Astrocyte (in vitro differentiated cells and primary cell): ENCODE data around the gene KCNK13. TPM values are rescaled to one million over a fixed set of nuclear protein-coding genes. Genes with fewer than 3 reads are reported as not detected.

Experiments used
- DNase-seq: peaks from one replicate; pipeline ENCODE4 v3.0.0-alpha.2; 2010; ENCODE audit warnings: low read depth
- FAIRE-seq: peaks from 2 replicates; lab custom pipeline; 2011; peaks lifted over from hg19 to GRCh38; lab: Jason Lieb, UNC
- H2AFZ ChIP-seq: 2 replicates; pipeline ENCODE4 v1.6.0; 2012; ENCODE audit warnings: low read depth, low read length, inconsistent platforms
- H3K27ac ChIP-seq: 2 replicates; pipeline ENCODE4 v1.5.1; 2011; ENCODE audit warnings: low read depth, low read length, inconsistent platforms
- H3K27me3 ChIP-seq: 2 replicates; pipeline ENCODE4 v1.6.0; 2011; ENCODE audit warnings: low read length, inconsistent platforms; ENCODE audit not compliant: insufficient read depth
- H3K36me3 ChIP-seq: 2 replicates; pipeline ENCODE4 v1.5.1; 2011; ENCODE audit warnings: low read length, inconsistent platforms; ENCODE audit not compliant: insufficient read depth
- H3K4me1 ChIP-seq: 2 replicates; pipeline ENCODE4 v1.5.1; 2011; ENCODE audit warnings: low read length, inconsistent platforms; ENCODE audit not compliant: insufficient read depth
- H3K4me2 ChIP-seq: 2 replicates; pipeline ENCODE4 v1.6.0; 2012; ENCODE audit warnings: low read length, inconsistent platforms
- H3K4me3 ChIP-seq: 2 replicates; pipeline ENCODE4 v1.5.1; 2011; ENCODE audit warnings: low read depth, mild to moderate bottlenecking, low read length, inconsistent platforms; ENCODE audit not compliant: insufficient read depth
- H3K79me2 ChIP-seq: 2 replicates; pipeline ENCODE4 v1.6.0; 2012; ENCODE audit warnings: mild to moderate bottlenecking, low read length, inconsistent platforms; ENCODE audit not compliant: insufficient read depth
- H3K9ac ChIP-seq: 2 replicates; pipeline ENCODE4 v1.6.0; 2012; ENCODE audit warnings: mild to moderate bottlenecking, low read length, inconsistent platforms
- H3K9me3 ChIP-seq: 2 replicates; pipeline ENCODE4 v1.5.1; 2012; ENCODE audit warnings: low read depth, mild to moderate bottlenecking, low read length, inconsistent platforms; ENCODE audit not compliant: insufficient read depth
- H4K20me1 ChIP-seq: 2 replicates; pipeline ENCODE4 v1.6.0; 2012; ENCODE audit warnings: low read length, inconsistent platforms; ENCODE audit not compliant: insufficient read depth
- H3K27ac Mint-ChIP-seq: one replicate; pipeline ENCODE4 v1.8.0; 2021; ENCODE audit warnings: mild to moderate bottlenecking, mixed read lengths; ENCODE audit not compliant: unreplicated experiment
- H3K27me3 Mint-ChIP-seq: one replicate; pipeline ENCODE4 v1.8.0; 2021; ENCODE audit warnings: low read depth, mixed read lengths; ENCODE audit not compliant: unreplicated experiment
- H3K36me3 Mint-ChIP-seq: one replicate; pipeline ENCODE4 v1.8.0; 2021; ENCODE audit warnings: low read depth, mixed read lengths; ENCODE audit not compliant: unreplicated experiment
- H3K4me1 Mint-ChIP-seq: one replicate; pipeline ENCODE4 v1.8.0; 2021; ENCODE audit warnings: low read depth, mixed read lengths; ENCODE audit not compliant: unreplicated experiment
- H3K4me3 Mint-ChIP-seq: one replicate; pipeline ENCODE4 v1.8.0; 2021; ENCODE audit warnings: mild to moderate bottlenecking, moderate library complexity, mixed read lengths; ENCODE audit not compliant: unreplicated experiment
- H3K9me3 Mint-ChIP-seq: one replicate; pipeline ENCODE4 v1.8.0; 2021; ENCODE audit warnings: mild to moderate bottlenecking, mixed read lengths; ENCODE audit not compliant: unreplicated experiment
- CTCF ChIP-seq: IDR thresholded peaks from 2 replicates; pipeline ENCODE4 v1.5.1; 2011; ENCODE audit warnings: low read depth, mild to moderate bottlenecking, inconsistent platforms, low read length, moderate library complexity; ENCODE audit not compliant: insufficient read depth
- EZH2 ChIP-seq: IDR thresholded peaks from 2 replicates; pipeline ENCODE4 v1.6.1; 2012; ENCODE audit warnings: mild to moderate bottlenecking, low read length, inconsistent platforms; ENCODE audit not compliant: insufficient read depth
- total RNA-seq: library from RNA; stranded (reverse); gene quantifications from 2 replicates; pipeline ENCODE4 v1.2.1, GENCODE V29; 2021

Gene KCNK13
- total RNA-seq, 1 donor from 2014 or later, result 0.09 TPM

GRCh38 chr14:90161129-90161528 is 99.3 kb downstream of the KCNK13 start:
- Histone ChIP-seq H3K4me2 (no peak overlapping the region), H4K20me1 (no peaks in the 10 kb centered on the region), H3K27ac (no peak overlapping the region), H3K4me1 (no peaks in the 10 kb centered on the region), H3K36me3 (no peaks in the 10 kb centered on the region), H2AFZ (no peak overlapping the region), H3K79me2 (no peaks in the 10 kb centered on the region), H3K9ac (no peak overlapping the region), H3K4me3 (no peak overlapping the region), H3K27me3 (peaks cover 5% of the 10 kb centered on the region), H3K9me3 (no peaks in the 10 kb centered on the region)
- H3K4me3 Mint-ChIP-seq, result no peak overlapping the region
- H3K9me3 Mint-ChIP-seq, result peaks cover 12% of the 10 kb centered on the region
- TF ChIP-seq CTCF (no peak), EZH2 (no peak)
- H3K27me3 Mint-ChIP-seq, result peaks cover 2% of the 10 kb centered on the region
- DNase-seq (no peak), FAIRE-seq (no peak)
- H3K36me3 Mint-ChIP-seq, result no peaks in the 10 kb centered on the region
- H3K4me1 Mint-ChIP-seq, result peaks cover 2% of the 10 kb centered on the region
- H3K27ac Mint-ChIP-seq, result no peak overlapping the region

- no peak overlapping the region for H3K9ac ChIP-seq
- no peaks in the 10 kb centered on the region for H4K20me1 ChIP-seq
- no peaks in the 10 kb centered on the region for H3K9me3 ChIP-seq
- Mint-ChIP-seq H3K36me3 (peaks cover 2% of the 10 kb centered on the region), H3K4me1 (peaks cover 3% of the 10 kb centered on the region), H3K27me3 (no peaks in the 10 kb centered on the region), H3K4me3 (no peak overlapping the region), H3K27ac (peak overlapping the region; percentile 81), H3K9me3 (peaks cover 10% of the 10 kb centered on the region)
- TF ChIP-seq CTCF (no peak), EZH2 (no peak)
- H3K4me2 ChIP-seq, result no peak overlapping the region
- no peak overlapping the region for H3K4me3 ChIP-seq
- peak; percentile 84 for DNase-seq
- no peaks in the 10 kb centered on the region for H3K79me2 ChIP-seq
- H3K27me3 ChIP-seq, result peaks cover 8% of the 10 kb centered on the region
- H3K36me3 ChIP-seq, result no peaks in the 10 kb centered on the region
- FAIRE-seq, result no peak
- H2AFZ ChIP-seq, result no peak overlapping the region
- H3K27ac ChIP-seq, result peak overlapping the region; percentile 17
- H3K4me1 ChIP-seq, result no peaks in the 10 kb centered on the region
Measured at GRCh38 chr14:90168425-90169105, 106.8 kb downstream of the KCNK13 start.

GRCh38 chr14:90175631-90176030 is 113.8 kb downstream of the KCNK13 start:
- Histone ChIP-seq H3K4me3 (no peak overlapping the region), H3K9me3 (no peaks in the 10 kb centered on the region), H3K79me2 (no peaks in the 10 kb centered on the region), H3K36me3 (no peaks in the 10 kb centered on the region), H3K4me2 (no peak overlapping the region), H4K20me1 (no peaks in the 10 kb centered on the region), H3K27ac (no peak overlapping the region), H3K27me3 (peaks cover 3% of the 10 kb centered on the region), H3K9ac (no peak overlapping the region), H3K4me1 (no peaks in the 10 kb centered on the region), H2AFZ (no peak overlapping the region)
- Mint-ChIP-seq H3K4me1 (no peaks in the 10 kb centered on the region), H3K27ac (no peak overlapping the region), H3K36me3 (no peaks in the 10 kb centered on the region), H3K9me3 (peaks cover 2% of the 10 kb centered on the region), H3K4me3 (no peak overlapping the region), H3K27me3 (no peaks in the 10 kb centered on the region)
- no peak for TF ChIP-seq EZH2
- no peak for TF ChIP-seq CTCF
- DNase-seq (no peak), FAIRE-seq (no peak)
